ENCODE measurements around the gene SLC9B1.

DNA sequence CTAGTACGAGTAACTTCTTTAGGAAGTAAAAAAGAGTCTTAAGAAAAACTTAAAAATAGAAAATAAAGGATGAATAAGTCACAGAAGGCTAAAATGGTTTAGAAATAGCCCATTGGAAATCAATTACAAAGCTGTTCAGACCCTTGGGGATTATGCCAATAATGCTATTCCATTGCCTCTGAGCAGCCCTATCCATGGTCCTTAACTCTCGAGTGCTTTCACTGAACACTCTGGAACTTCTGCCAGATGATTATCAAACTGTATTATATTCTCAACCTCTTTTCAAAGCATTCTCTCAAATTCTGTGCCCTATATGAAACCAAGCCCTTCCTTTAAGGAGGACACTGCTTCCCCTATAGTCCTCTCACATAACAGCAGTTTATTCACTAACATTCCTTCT is 17.0 kb downstream of the SLC9B1 start:
- TF ChIP-seq, protein P1, sequence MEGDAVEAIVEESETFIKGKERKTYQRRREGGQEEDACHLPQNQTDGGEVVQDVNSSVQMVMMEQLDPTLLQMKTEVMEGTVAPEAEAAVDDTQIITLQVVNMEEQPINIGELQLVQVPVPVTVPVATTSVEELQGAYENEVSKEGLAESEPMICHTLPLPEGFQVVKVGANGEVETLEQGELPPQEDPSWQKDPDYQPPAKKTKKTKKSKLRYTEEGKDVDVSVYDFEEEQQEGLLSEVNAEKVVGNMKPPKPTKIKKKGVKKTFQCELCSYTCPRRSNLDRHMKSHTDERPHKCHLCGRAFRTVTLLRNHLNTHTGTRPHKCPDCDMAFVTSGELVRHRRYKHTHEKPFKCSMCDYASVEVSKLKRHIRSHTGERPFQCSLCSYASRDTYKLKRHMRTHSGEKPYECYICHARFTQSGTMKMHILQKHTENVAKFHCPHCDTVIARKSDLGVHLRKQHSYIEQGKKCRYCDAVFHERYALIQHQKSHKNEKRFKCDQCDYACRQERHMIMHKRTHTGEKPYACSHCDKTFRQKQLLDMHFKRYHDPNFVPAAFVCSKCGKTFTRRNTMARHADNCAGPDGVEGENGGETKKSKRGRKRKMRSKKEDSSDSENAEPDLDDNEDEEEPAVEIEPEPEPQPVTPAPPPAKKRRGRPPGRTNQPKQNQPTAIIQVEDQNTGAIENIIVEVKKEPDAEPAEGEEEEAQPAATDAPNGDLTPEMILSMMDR (IDR thresholded peaks at IDR 0.05) = no peak
- TF ChIP-seq EZH2 (IDR thresholded peaks at IDR 0.05; ENCODE audit: borderline replicate concordance, insufficient read depth, low read depth, low read length, poor library complexity, severe bottlenecking) = no peak

All from B cell (primary cell).